Trophoblast cell (in vitro differentiated cells and primary cell): ENCODE measurements around the gene ADCYAP1R1. TPM values are rescaled to one million over a fixed set of nuclear protein-coding genes. Genes with fewer than 3 reads are reported as not detected.

ENCODE experiments used
- DNase-seq, 2 donors: peaks; one replicate each; pipeline ENCODE4 v3.0.0-alpha.2; 2016
- H2AFZ ChIP-seq: 2 replicates; pipeline ENCODE4 v1.6.1; 2013; ENCODE audit warnings: low read length, moderate library complexity, mild to moderate bottlenecking; ENCODE audit not compliant: insufficient read depth, poor library complexity
- H2AK5ac ChIP-seq: 2 replicates; pipeline ENCODE4 v1.6.1; 2013; ENCODE audit warnings: mild to moderate bottlenecking, low read length
- H2BK120ac ChIP-seq: 2 replicates; pipeline ENCODE4 v1.6.1; 2013; ENCODE audit warnings: low read length, mild to moderate bottlenecking, moderate library complexity; ENCODE audit not compliant: insufficient read depth, poor library complexity
- H2BK12ac ChIP-seq: 2 replicates; pipeline ENCODE4 v1.6.1; 2013; ENCODE audit warnings: mild to moderate bottlenecking, low read length, moderate library complexity
- H2BK5ac ChIP-seq: 2 replicates; pipeline ENCODE4 v1.6.1; 2013; ENCODE audit warnings: low read length, low read depth, moderate library complexity, mild to moderate bottlenecking; ENCODE audit not compliant: poor library complexity
- H3K14ac ChIP-seq: 2 replicates; pipeline ENCODE4 v1.6.1; 2013; ENCODE audit warnings: mild to moderate bottlenecking, low read length
- H3K18ac ChIP-seq: 2 replicates; pipeline ENCODE4 v1.6.1; 2013; ENCODE audit warnings: mild to moderate bottlenecking, low read length
- H3K23ac ChIP-seq: 2 replicates; pipeline ENCODE4 v1.6.1; 2013; ENCODE audit warnings: low read length
- H3K27ac ChIP-seq: 2 replicates; pipeline ENCODE4 v1.5.1; 2013; ENCODE audit warnings: low read depth, mild to moderate bottlenecking, inconsistent platforms, low read length, moderate library complexity
- H3K27me3 ChIP-seq: 2 replicates; pipeline ENCODE4 v1.6.1; 2013; ENCODE audit warnings: inconsistent platforms, mild to moderate bottlenecking, low read length, moderate library complexity; ENCODE audit not compliant: insufficient read depth
- H3K36me3 ChIP-seq, 2 experiments: 1 replicate in 1 of 2; 2 replicates in 1 of 2; pipeline ENCODE4 v1.6.1; 2013; ENCODE audit warnings: low read length in 2 of 2, mild to moderate bottlenecking in 2 of 2, moderate library complexity in 1 of 2; ENCODE audit not compliant: insufficient read depth in 2 of 2, control insufficient read depth in 1 of 2
- H3K4ac ChIP-seq: 2 replicates; pipeline ENCODE4 v1.6.1; 2013; ENCODE audit warnings: low read depth, mild to moderate bottlenecking, low read length, moderate library complexity
- H3K4me1 ChIP-seq, 2 experiments: 1 replicate in 1 of 2; 2 replicates in 1 of 2; pipeline ENCODE4 v1.6.1; 2013; ENCODE audit warnings: low read length in 2 of 2, mild to moderate bottlenecking in 2 of 2, moderate library complexity in 1 of 2; ENCODE audit not compliant: insufficient read depth in 2 of 2, control insufficient read depth in 1 of 2
- H3K4me2 ChIP-seq: 2 replicates; pipeline ENCODE4 v1.6.1; 2013; ENCODE audit warnings: inconsistent platforms, mild to moderate bottlenecking, low read length, moderate library complexity
- H3K4me3 ChIP-seq: 2 replicates; pipeline ENCODE4 v1.5.1; 2013; ENCODE audit warnings: mild to moderate bottlenecking, low read depth, low read length, inconsistent platforms
- H3K79me1 ChIP-seq: one replicate; pipeline ENCODE4 v1.6.1; 2013; ENCODE audit warnings: low read length
- H3K79me2 ChIP-seq: 2 replicates; pipeline ENCODE4 v1.6.1; 2013; ENCODE audit warnings: low read length, mild to moderate bottlenecking; ENCODE audit not compliant: control insufficient read depth, insufficient read depth, poor library complexity
- H3K9ac ChIP-seq: 2 replicates; pipeline ENCODE4 v1.6.1; 2013; ENCODE audit warnings: mild to moderate bottlenecking, low read length
- H3K9me3 ChIP-seq: 2 replicates; pipeline ENCODE4 v1.6.1; 2013; ENCODE audit warnings: low read depth, mild to moderate bottlenecking, control low read depth, inconsistent platforms, low read length; ENCODE audit not compliant: insufficient read depth
- H4K12ac ChIP-seq: 2 replicates; pipeline ENCODE4 v1.6.1; 2013; ENCODE audit warnings: low read depth, mild to moderate bottlenecking, low read length, moderate library complexity
- H4K8ac ChIP-seq: 2 replicates; pipeline ENCODE4 v1.6.1; 2013; ENCODE audit warnings: low read depth, mild to moderate bottlenecking, low read length, moderate library complexity
- H4K91ac ChIP-seq: one replicate; pipeline ENCODE4 v1.6.1; 2013; ENCODE audit warnings: low read depth, mild to moderate bottlenecking, low read length, moderate library complexity
- WGBS: extraction: QIAGEN DNeasy Blood & Tissue Kit; methylation state at CpG from one replicate; pipeline ENCODE4 v1.1.7; 2013; ENCODE audit warnings: missing lambda C conversion rate; ENCODE audit not compliant: insufficient read length, insufficient coverage; ENCODE audit errors: extremely low coverage; 5-methylcytosine and 5-hydroxymethylcytosine counted together
- polyA plus RNA-seq: library from polyadenylated mRNA; stranded (reverse); fragments of 200-250 nt; gene quantifications from 2 replicates; pipeline ENCODE4 v1.2.3, GENCODE V29; 2013

The ADCYAP1R1 gene
- 0.03 TPM in 2 replicates for polyA plus RNA-seq

DNA sequence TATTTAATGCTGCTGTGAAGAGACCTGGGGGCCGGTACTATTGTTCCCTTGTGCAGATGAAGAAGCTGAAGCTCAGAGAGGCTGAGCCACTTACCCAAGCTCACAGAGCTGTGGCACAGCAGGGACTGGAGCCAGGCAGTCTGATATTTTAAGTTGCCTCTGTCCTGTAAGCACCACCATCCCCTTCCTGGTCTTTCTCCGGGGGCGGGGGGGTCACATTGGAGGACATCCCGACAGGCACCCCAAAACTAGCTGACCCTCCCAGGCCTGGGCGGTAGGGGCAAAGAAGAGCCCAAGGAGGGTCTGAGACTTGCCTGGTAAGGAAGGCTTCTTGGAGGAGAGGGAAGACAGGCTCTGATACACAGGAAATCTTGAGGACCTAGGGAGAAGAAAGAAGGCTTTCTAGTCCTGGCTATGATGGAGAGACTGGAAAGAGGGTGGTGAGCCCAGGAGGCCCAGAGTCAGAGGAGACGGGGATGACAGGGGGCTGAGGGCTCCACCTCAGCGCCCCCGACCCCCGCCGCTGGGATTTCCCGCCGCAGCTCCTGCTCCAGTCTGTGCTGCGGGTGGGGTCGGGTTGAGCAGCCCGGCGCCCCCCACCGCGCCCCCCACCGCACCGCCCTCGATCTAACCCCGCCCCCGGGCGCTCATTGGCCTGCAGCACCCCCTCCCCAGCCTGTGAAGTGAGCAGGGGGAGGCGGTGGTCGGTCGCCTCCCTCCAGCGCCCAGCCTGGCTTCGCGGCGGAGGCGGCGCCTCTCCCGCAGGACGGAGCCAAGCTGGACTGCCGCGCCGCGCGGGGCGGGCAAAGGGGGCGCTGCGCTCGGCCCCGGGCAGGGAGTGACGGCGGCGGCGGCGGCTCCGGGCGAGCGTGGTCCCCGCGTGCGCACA, at the start of gene ADCYAP1R1:
Gene ADCYAP1R1, plus strand, starts transcription at position 711 of the 889 bp plus-strand sequence. CDS start 10,957 bp downstream, outside the sequence.
- no CpG with 5 or more reads among the region's 56 CpGs for WGBS
- Histone ChIP-seq H3K79me1 (no peaks in the 10 kb centered on the region), H3K23ac (no peak within 1 kb of the TSS), H4K91ac (no peak within 1 kb of the TSS), H3K14ac (no peak within 1 kb of the TSS), H3K27ac (no peak within 1 kb of the TSS), H3K79me2 (no peaks in the 10 kb centered on the region), H2BK120ac (no peak within 1 kb of the TSS), H3K18ac (no peak within 1 kb of the TSS), H3K9me3 (peaks cover 2% of the 10 kb centered on the region), H3K4me2 (peak within 1 kb of the TSS; percentile 78), H2BK12ac (no peak within 1 kb of the TSS), H3K4me3 (peak within 1 kb of the TSS; percentile 41), H4K12ac (no peak within 1 kb of the TSS), H2BK5ac (no peak within 1 kb of the TSS), H2AK5ac (no peak within 1 kb of the TSS), H4K8ac (no peak within 1 kb of the TSS), H3K27me3 (peaks cover 42% of the 10 kb centered on the region), H3K36me3 (no peaks in the 10 kb centered on the region), H3K9ac (no peak within 1 kb of the TSS), H3K4me1 (peaks cover 5 to 7% of the 10 kb centered on the region in 2 experiments), H3K4ac (no peak within 1 kb of the TSS), H2AFZ (no peak within 1 kb of the TSS)
- no peak for DNase-seq

DNA sequence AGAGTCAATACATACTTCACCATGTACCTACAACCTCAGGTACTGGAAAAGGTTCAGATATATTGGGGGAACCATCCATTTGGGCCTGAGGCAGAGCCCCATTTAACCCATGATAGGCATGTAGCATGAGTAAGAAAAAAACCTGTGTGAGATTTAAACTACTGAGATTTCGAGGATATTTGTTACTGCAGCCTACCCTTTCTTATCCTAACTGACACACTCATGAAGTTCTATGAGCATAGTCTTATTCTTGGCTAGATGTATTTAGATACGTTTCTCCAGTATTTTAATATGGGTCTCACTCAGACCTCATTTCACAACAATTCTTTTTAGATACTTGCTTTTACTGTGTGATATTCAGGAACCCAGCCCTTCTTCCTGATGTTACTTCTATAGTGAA, 49.0 kb upstream of the ADCYAP1R1 start:
- Histone ChIP-seq H2BK5ac (no peak overlapping the region), H4K91ac (no peak overlapping the region), H3K4me3 (no peak overlapping the region), H4K12ac (no peak overlapping the region), H4K8ac (no peak overlapping the region), H3K36me3 (no peaks in the 10 kb centered on the region), H3K23ac (no peak overlapping the region), H3K4me1 (peaks cover 3 to 6% of the 10 kb centered on the region in 2 experiments), H2AFZ (no peak overlapping the region), H3K79me2 (no peaks in the 10 kb centered on the region), H3K79me1 (no peaks in the 10 kb centered on the region), H3K27me3 (no peaks in the 10 kb centered on the region), H2AK5ac (no peak overlapping the region), H3K27ac (no peak overlapping the region), H3K14ac (no peak overlapping the region), H2BK12ac (no peak overlapping the region), H3K9me3 (peaks cover 3% of the 10 kb centered on the region), H3K9ac (no peak overlapping the region), H3K18ac (no peak overlapping the region), H3K4me2 (no peak overlapping the region), H2BK120ac (no peak overlapping the region), H3K4ac (no peak overlapping the region)
- WGBS = no CpG with 5 or more reads among the region's 2 CpGs
- DNase-seq = no peak

DNA sequence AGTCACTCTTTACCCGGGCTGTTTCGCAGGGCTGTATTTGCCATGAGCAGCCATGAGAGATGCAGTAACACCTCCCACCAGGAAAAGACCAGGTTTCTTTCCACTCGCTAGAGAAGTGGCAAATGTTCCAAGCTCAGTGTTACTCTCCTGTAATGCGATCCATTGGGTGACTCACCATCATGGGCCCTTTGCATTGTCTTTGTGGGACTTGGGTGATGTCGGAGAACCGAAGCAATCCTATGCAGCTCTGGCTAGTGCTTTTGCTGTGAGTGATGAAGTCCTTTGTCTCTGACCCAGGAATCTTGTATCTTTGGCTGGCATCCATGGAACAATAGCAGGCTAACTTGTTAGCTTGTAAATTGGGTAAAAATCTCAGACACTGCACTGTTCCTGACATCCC, 48.4 kb upstream of the ADCYAP1R1 start:
- H3K36me3 ChIP-seq = no peaks in the 10 kb centered on the region
- H3K27me3 ChIP-seq = no peaks in the 10 kb centered on the region
- no peaks in the 10 kb centered on the region for H3K9me3 ChIP-seq
- no peak overlapping the region for H3K18ac ChIP-seq
- no peak overlapping the region for H2AFZ ChIP-seq
- no CpG with 5 or more reads among the region's 6 CpGs for WGBS
- no peak overlapping the region for H4K91ac ChIP-seq
- H2BK5ac ChIP-seq = no peak overlapping the region
- H2AK5ac ChIP-seq = no peak overlapping the region
- DNase-seq = no peak
- H3K9ac ChIP-seq = no peak overlapping the region
- H3K4ac ChIP-seq = no peak overlapping the region
- H2BK12ac ChIP-seq = no peak overlapping the region
- no peak overlapping the region for H4K12ac ChIP-seq
- no peak overlapping the region for H3K4me3 ChIP-seq
- H3K14ac ChIP-seq = no peak overlapping the region
- H3K27ac ChIP-seq = no peak overlapping the region
- H4K8ac ChIP-seq = no peak overlapping the region
- H3K79me2 ChIP-seq = no peaks in the 10 kb centered on the region
- no peak overlapping the region for H3K23ac ChIP-seq
- H2BK120ac ChIP-seq = no peak overlapping the region
- no peaks in the 10 kb centered on the region for H3K79me1 ChIP-seq
- H3K4me1 ChIP-seq = peaks cover 3 to 5% of the 10 kb centered on the region in 2 experiments
- no peak overlapping the region for H3K4me2 ChIP-seq

DNA sequence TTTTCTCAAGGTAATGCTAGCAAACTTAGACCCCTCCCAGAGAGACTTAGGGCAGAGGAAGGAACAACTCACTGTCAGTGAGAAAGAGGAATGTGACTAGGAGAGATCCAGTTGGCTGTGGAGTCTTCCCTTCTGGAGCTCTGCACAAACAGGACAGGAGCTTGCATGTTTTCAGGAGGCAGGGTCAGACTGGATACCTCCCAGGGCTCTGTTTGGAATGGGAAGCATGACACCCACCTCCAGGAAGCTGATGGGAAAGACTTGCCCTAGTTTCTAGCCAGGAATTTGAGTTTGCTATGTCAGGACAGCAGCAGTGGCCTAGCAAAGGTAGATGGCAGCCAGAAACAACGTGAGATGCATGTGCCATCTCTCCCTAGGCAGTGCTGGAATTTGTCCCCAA, 47.7 kb upstream of the ADCYAP1R1 start:
- no peak overlapping the region for H2BK5ac ChIP-seq
- H3K36me3 ChIP-seq = no peaks in the 10 kb centered on the region
- H2AFZ ChIP-seq = no peak overlapping the region
- H4K91ac ChIP-seq = no peak overlapping the region
- no peak overlapping the region for H3K4ac ChIP-seq
- WGBS = no CpG with 5 or more reads among the region's 1 CpG
- H4K8ac ChIP-seq = no peak overlapping the region
- H3K79me1 ChIP-seq = no peaks in the 10 kb centered on the region
- peak; percentile 44 to 53 for DNase-seq
- no peak overlapping the region for H3K27ac ChIP-seq
- H3K79me2 ChIP-seq = no peaks in the 10 kb centered on the region
- H3K27me3 ChIP-seq = no peaks in the 10 kb centered on the region
- H3K18ac ChIP-seq = no peak overlapping the region
- H3K9me3 ChIP-seq = no peaks in the 10 kb centered on the region
- H3K23ac ChIP-seq = no peak overlapping the region
- no peak overlapping the region for H2BK12ac ChIP-seq
- peaks cover 3 to 5% of the 10 kb centered on the region in 2 experiments for H3K4me1 ChIP-seq
- no peak overlapping the region for H2BK120ac ChIP-seq
- no peak overlapping the region for H3K4me2 ChIP-seq
- H3K9ac ChIP-seq = no peak overlapping the region
- H4K12ac ChIP-seq = no peak overlapping the region
- H2AK5ac ChIP-seq = no peak overlapping the region
- H3K14ac ChIP-seq = no peak overlapping the region
- no peak overlapping the region for H3K4me3 ChIP-seq
